ENCODE data around the gene STARD10. TPM values are rescaled to one million over a fixed set of nuclear protein-coding genes. Genes with fewer than 3 reads are reported as not detected.

Gene STARD10
- total RNA-seq, 1 donor from 2014 or later, result 19.0 TPM

DNA sequence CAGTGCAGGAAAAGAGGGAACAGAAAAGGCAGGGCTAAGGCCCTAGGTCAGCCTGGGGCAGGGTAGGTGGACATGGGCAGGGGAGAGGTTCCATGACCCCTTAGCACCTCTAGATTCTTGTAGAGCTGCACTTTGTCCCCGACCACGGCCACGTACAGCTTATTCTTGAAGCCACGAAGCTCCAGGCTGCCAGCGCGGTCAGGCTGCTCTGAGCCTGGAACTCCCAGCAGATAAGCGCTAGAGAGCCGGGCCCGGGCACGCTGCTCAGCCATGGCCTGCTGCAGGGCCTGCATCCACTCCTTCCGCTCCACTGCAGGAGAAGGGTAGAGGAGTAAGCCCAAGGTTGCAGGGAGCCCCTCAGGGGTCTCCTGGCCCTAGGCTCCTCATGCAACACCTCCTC, 83.6 kb downstream of the STARD10 start:
- no peak for DNase-seq (ENCODE audit: low read depth)

DNA sequence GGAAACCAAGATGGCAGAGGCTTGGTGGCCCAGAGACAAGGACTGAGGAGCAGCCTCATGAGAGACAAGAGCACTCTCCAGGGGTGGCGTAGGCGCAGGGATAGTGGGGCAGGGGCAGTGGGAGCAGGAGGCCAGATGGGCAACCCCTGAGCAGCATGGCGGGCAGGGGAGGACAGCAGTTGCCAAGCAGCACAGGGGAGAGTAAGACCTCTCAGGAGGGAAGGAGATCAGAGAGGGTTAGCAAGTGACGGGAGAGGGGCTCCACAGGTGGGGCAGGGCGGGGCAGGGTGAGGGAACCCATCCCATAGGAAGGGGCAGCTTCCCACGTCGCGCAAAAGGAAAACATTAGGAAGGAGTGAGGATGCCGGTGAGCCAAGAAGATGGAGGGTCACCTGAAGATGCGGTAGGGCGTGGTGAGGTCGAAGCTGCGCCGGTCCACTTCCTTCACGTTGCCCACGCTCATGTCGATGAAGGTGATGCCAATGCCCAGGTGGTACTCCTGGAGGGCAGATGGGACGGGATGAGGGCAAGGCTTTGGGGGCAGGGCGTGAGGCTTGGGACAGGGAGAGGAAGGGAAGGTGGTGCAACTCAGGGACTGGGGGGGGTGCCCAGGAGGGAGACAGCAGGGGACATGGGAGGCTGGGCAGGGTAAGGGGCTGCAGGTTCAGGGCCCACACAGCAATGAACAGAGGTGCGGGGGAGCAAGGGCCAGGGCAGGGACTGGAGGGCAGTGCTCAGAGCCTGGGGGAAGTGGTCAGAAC, 84.2 kb downstream of the STARD10 start:
- no peak for DNase-seq (ENCODE audit: low read depth)

- no peak for DNase-seq (ENCODE audit: low read depth)
Measured at GRCh38 chr11:72707032-72707431, 86.8 kb downstream of the STARD10 start.

DNA sequence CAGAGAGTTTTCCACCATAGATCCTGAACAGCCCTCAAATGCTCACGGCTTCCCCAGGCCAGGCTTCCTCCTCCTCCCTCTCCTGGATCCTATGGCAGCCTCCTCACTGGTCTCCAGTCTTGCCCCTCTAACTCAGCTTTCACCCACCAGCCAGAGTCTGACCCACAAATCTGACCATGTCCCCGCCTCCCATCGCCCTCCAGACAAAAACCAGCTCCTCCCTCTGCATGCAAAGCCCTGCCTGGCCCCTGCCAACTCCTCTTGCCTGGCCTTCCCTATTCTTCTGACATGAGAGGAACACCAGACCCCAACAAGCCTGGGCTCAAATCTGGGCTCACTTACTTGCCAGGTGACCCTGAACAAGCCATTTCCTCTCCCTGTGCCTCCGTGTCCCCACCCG, 87.3 kb downstream of the STARD10 start:
- no peak for DNase-seq (ENCODE audit: low read depth)

DNA sequence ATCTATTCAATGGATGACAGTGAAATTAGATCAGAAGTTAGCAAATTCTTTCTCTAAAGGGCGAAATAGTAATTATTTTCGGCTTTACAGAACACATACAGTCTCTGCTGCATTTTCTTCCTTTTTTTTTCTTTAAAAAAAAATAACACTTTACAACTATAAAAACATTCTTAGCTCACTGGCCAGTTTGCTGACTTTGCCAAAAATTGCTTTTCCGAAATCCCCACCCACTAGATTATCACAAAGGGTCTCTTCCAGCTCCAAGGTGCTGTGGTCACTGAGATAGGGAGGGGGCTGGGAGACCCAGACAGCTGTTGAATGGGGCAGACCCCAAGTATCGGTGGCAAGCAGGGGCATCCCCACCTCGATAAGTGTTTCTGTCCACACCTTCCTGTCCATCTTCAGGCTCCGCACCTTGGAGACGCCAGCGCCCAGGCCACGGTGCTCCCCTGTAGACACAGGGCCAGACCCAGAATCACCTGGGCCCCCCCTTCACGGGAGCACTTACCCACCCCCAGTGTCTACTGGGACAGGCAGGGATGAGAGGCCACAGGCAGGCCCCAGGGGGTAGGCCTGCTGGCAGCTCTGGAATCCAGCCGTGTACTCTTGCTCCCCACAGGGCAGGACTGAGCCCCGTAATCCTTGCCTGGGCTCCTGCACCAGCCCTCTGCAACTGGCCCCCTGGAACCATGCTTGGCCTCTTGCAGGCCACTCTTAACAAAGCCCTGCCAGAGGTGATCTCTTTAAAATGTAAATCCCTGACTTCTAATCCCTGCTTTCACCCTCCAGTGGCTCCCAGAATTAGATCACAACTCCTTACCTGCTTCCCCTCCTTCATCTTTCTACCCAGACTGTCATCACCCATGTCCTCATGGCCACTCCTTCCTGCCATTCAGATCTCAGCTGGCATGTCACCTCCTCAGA, 88.1 kb downstream of the STARD10 start:
- DNase-seq (ENCODE audit: low read depth), result no peak

- DNase-seq (ENCODE audit: low read depth), result no peak
Measured at GRCh38 chr11:72704783-72705265, 89.0 kb downstream of the STARD10 start.

Small RNA genes within 50 kb of the gene (microRNA-seq; reads per million reads assigned to microRNA genes)
- 0.48 reads per million for gene MIR4692

Other genes starting within 250 kb of the STARD10 start
- 18.6 and 35.3 TPM in 2 replicates for gene PDE2A, start 119.6 kb downstream of the STARD10 start, total RNA-seq
- 52.2 and 62.2 TPM in 2 replicates for gene ARAP1, start 41.6 kb downstream of the STARD10 start, total RNA-seq
- 17.3 and 23.0 TPM in 2 replicates for gene ATG16L2, start 20.4 kb upstream of the STARD10 start, total RNA-seq

All from myocyte (in vitro differentiated cells).